Panc1 (cell line): ENCODE data around the gene GPRC5D.

Source experiments
- POLR2AphosphoS5 ChIP-seq: IDR thresholded peaks from 2 replicates; pipeline ENCODE4 v1.6.1; 2012; ENCODE audit warnings: mild to moderate bottlenecking, low read depth, low read length, moderate library complexity
- SIN3A ChIP-seq: IDR thresholded peaks from 2 replicates; pipeline ENCODE4 v1.6.1; 2012; ENCODE audit warnings: low read depth, mild to moderate bottlenecking, low read length, moderate library complexity, borderline replicate concordance; ENCODE audit not compliant: insufficient read depth
- TF ChIP-seq, protein P1 (sequence below): fragments of 450-650 bp; IDR thresholded peaks from 2 replicates; pipeline ENCODE4 v1.5.1; 2017; ENCODE audit warnings: mild to moderate bottlenecking
- TF ChIP-seq, protein P2 (sequence below), 2 experiments: IDR thresholded peaks; 2 replicates each; pipeline ENCODE4 v1.6.1; 2011 to 2012; ENCODE audit warnings: low read depth in 2 of 2, control low read depth in 1 of 2, low read length in 1 of 2, mild to moderate bottlenecking in 1 of 2, moderate library complexity in 1 of 2; ENCODE audit not compliant: insufficient read depth in 1 of 2

DNA sequence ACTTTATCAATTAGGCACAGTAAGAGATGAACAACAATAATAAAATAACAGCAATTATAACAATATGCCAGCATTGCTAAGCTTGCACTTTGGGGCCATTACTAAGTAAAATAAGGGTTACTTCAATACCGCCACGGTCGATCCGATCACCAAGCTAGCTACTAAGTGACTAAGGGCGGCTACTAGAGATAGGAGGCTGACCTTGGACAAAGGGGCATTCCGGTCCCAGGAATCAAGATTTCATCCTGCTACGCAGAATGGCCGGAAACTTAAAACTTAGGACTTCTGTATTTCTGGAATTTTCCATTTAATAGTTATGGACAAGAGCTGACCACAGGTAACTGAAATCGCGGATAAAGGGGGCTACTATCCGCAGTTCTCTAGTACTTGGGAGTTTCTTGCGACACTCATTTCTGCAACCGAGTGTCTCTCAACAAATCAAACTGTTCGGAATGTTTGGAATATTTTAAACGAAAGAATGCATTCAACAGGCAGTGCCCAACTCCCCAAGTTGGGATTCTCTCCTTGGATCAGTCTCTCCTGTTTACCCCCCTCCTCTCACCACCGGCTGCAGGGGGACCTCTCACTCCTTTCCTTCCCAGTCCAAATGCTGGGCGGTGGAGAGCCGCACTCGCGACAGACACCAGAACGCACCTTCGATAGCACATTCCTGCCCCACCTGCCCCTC is 47.4 kb upstream of the GPRC5D start:
- TF ChIP-seq, protein P1, sequence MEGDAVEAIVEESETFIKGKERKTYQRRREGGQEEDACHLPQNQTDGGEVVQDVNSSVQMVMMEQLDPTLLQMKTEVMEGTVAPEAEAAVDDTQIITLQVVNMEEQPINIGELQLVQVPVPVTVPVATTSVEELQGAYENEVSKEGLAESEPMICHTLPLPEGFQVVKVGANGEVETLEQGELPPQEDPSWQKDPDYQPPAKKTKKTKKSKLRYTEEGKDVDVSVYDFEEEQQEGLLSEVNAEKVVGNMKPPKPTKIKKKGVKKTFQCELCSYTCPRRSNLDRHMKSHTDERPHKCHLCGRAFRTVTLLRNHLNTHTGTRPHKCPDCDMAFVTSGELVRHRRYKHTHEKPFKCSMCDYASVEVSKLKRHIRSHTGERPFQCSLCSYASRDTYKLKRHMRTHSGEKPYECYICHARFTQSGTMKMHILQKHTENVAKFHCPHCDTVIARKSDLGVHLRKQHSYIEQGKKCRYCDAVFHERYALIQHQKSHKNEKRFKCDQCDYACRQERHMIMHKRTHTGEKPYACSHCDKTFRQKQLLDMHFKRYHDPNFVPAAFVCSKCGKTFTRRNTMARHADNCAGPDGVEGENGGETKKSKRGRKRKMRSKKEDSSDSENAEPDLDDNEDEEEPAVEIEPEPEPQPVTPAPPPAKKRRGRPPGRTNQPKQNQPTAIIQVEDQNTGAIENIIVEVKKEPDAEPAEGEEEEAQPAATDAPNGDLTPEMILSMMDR: no peak
- no peak for TF ChIP-seq SIN3A
- TF ChIP-seq POLR2AphosphoS5: no peak
- TF ChIP-seq, protein P2, sequence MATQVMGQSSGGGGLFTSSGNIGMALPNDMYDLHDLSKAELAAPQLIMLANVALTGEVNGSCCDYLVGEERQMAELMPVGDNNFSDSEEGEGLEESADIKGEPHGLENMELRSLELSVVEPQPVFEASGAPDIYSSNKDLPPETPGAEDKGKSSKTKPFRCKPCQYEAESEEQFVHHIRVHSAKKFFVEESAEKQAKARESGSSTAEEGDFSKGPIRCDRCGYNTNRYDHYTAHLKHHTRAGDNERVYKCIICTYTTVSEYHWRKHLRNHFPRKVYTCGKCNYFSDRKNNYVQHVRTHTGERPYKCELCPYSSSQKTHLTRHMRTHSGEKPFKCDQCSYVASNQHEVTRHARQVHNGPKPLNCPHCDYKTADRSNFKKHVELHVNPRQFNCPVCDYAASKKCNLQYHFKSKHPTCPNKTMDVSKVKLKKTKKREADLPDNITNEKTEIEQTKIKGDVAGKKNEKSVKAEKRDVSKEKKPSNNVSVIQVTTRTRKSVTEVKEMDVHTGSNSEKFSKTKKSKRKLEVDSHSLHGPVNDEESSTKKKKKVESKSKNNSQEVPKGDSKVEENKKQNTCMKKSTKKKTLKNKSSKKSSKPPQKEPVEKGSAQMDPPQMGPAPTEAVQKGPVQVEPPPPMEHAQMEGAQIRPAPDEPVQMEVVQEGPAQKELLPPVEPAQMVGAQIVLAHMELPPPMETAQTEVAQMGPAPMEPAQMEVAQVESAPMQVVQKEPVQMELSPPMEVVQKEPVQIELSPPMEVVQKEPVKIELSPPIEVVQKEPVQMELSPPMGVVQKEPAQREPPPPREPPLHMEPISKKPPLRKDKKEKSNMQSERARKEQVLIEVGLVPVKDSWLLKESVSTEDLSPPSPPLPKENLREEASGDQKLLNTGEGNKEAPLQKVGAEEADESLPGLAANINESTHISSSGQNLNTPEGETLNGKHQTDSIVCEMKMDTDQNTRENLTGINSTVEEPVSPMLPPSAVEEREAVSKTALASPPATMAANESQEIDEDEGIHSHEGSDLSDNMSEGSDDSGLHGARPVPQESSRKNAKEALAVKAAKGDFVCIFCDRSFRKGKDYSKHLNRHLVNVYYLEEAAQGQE (IDR thresholded peaks at IDR 0.05; ENCODE audit: insufficient read depth in 1 of 2, low read depth in 2 of 2, low read length in 1 of 2): no peak
